Astrocyte (in vitro differentiated cells and primary cell): ENCODE measurements around the gene SLC37A1. TPM values are rescaled to one million over a fixed set of nuclear protein-coding genes. Genes with fewer than 3 reads are reported as not detected.

Source experiments
- DNase-seq: peaks from one replicate; pipeline ENCODE4 v3.0.0-alpha.2; 2010; ENCODE audit warnings: low read depth
- FAIRE-seq: peaks from 2 replicates; lab custom pipeline; 2011; peaks lifted over from hg19 to GRCh38; lab: Jason Lieb, UNC
- H2AFZ ChIP-seq: 2 replicates; pipeline ENCODE4 v1.6.0; 2012; ENCODE audit warnings: low read depth, low read length, inconsistent platforms
- H3K27ac ChIP-seq: 2 replicates; pipeline ENCODE4 v1.5.1; 2011; ENCODE audit warnings: low read depth, low read length, inconsistent platforms
- H3K27me3 ChIP-seq: 2 replicates; pipeline ENCODE4 v1.6.0; 2011; ENCODE audit warnings: low read length, inconsistent platforms; ENCODE audit not compliant: insufficient read depth
- H3K36me3 ChIP-seq: 2 replicates; pipeline ENCODE4 v1.5.1; 2011; ENCODE audit warnings: low read length, inconsistent platforms; ENCODE audit not compliant: insufficient read depth
- H3K4me1 ChIP-seq: 2 replicates; pipeline ENCODE4 v1.5.1; 2011; ENCODE audit warnings: low read length, inconsistent platforms; ENCODE audit not compliant: insufficient read depth
- H3K4me2 ChIP-seq: 2 replicates; pipeline ENCODE4 v1.6.0; 2012; ENCODE audit warnings: low read length, inconsistent platforms
- H3K4me3 ChIP-seq: 2 replicates; pipeline ENCODE4 v1.5.1; 2011; ENCODE audit warnings: low read depth, mild to moderate bottlenecking, low read length, inconsistent platforms; ENCODE audit not compliant: insufficient read depth
- H3K79me2 ChIP-seq: 2 replicates; pipeline ENCODE4 v1.6.0; 2012; ENCODE audit warnings: mild to moderate bottlenecking, low read length, inconsistent platforms; ENCODE audit not compliant: insufficient read depth
- H3K9ac ChIP-seq: 2 replicates; pipeline ENCODE4 v1.6.0; 2012; ENCODE audit warnings: mild to moderate bottlenecking, low read length, inconsistent platforms
- H3K9me3 ChIP-seq: 2 replicates; pipeline ENCODE4 v1.5.1; 2012; ENCODE audit warnings: low read depth, mild to moderate bottlenecking, low read length, inconsistent platforms; ENCODE audit not compliant: insufficient read depth
- H4K20me1 ChIP-seq: 2 replicates; pipeline ENCODE4 v1.6.0; 2012; ENCODE audit warnings: low read length, inconsistent platforms; ENCODE audit not compliant: insufficient read depth
- H3K27ac Mint-ChIP-seq: one replicate; pipeline ENCODE4 v1.8.0; 2021; ENCODE audit warnings: mild to moderate bottlenecking, mixed read lengths; ENCODE audit not compliant: unreplicated experiment
- H3K27me3 Mint-ChIP-seq: one replicate; pipeline ENCODE4 v1.8.0; 2021; ENCODE audit warnings: low read depth, mixed read lengths; ENCODE audit not compliant: unreplicated experiment
- H3K36me3 Mint-ChIP-seq: one replicate; pipeline ENCODE4 v1.8.0; 2021; ENCODE audit warnings: low read depth, mixed read lengths; ENCODE audit not compliant: unreplicated experiment
- H3K4me1 Mint-ChIP-seq: one replicate; pipeline ENCODE4 v1.8.0; 2021; ENCODE audit warnings: low read depth, mixed read lengths; ENCODE audit not compliant: unreplicated experiment
- H3K4me3 Mint-ChIP-seq: one replicate; pipeline ENCODE4 v1.8.0; 2021; ENCODE audit warnings: mild to moderate bottlenecking, moderate library complexity, mixed read lengths; ENCODE audit not compliant: unreplicated experiment
- H3K9me3 Mint-ChIP-seq: one replicate; pipeline ENCODE4 v1.8.0; 2021; ENCODE audit warnings: mild to moderate bottlenecking, mixed read lengths; ENCODE audit not compliant: unreplicated experiment
- CTCF ChIP-seq: IDR thresholded peaks from 2 replicates; pipeline ENCODE4 v1.5.1; 2011; ENCODE audit warnings: low read depth, mild to moderate bottlenecking, inconsistent platforms, low read length, moderate library complexity; ENCODE audit not compliant: insufficient read depth
- EZH2 ChIP-seq: IDR thresholded peaks from 2 replicates; pipeline ENCODE4 v1.6.1; 2012; ENCODE audit warnings: mild to moderate bottlenecking, low read length, inconsistent platforms; ENCODE audit not compliant: insufficient read depth
- total RNA-seq: library from RNA; stranded (reverse); gene quantifications from 2 replicates; pipeline ENCODE4 v1.2.1, GENCODE V29; 2021

SLC37A1 gene
- total RNA-seq, 1 donor from 2014 or later: 6.9 TPM

DNA sequence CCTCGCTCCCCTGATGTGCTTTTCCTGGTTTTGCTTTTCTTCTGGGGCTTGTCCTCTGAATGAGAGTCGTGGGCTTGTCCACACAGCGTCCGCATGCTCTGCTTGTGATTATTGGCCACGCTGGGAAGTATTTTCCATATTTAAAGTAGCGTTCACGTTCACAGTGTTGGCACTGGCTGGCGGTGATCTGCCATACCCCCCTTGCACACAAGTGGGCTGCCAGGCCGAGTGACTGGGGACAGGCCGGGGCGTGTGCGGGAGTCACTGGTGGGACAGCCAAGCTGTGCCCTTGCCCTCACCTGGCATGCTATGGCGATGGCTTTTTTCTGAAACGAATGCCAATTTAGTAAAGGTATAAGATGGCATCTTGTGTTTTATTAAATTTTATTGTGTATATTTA is 32.8 kb downstream of the SLC37A1 start:
- H3K79me2 ChIP-seq: no peaks in the 10 kb centered on the region
- DNase-seq (no peak), FAIRE-seq (no peak)
- no peaks in the 10 kb centered on the region for H3K9me3 Mint-ChIP-seq
- no peaks in the 10 kb centered on the region for H3K4me1 ChIP-seq
- H3K4me2 ChIP-seq: no peak overlapping the region
- no peak overlapping the region for H3K4me3 Mint-ChIP-seq
- no peak overlapping the region for H3K27ac Mint-ChIP-seq
- peaks cover 16% of the 10 kb centered on the region for H3K36me3 Mint-ChIP-seq
- no peaks in the 10 kb centered on the region for H3K9me3 ChIP-seq
- H3K9ac ChIP-seq: no peak overlapping the region
- H3K27me3 ChIP-seq: no peaks in the 10 kb centered on the region
- no peaks in the 10 kb centered on the region for H3K36me3 ChIP-seq
- no peaks in the 10 kb centered on the region for H4K20me1 ChIP-seq
- no peak overlapping the region for H3K4me3 ChIP-seq
- H3K27ac ChIP-seq: no peak overlapping the region
- TF ChIP-seq CTCF (no peak), EZH2 (no peak)
- H3K27me3 Mint-ChIP-seq: peaks cover 16% of the 10 kb centered on the region
- H2AFZ ChIP-seq: no peak overlapping the region
- H3K4me1 Mint-ChIP-seq: no peaks in the 10 kb centered on the region

DNA sequence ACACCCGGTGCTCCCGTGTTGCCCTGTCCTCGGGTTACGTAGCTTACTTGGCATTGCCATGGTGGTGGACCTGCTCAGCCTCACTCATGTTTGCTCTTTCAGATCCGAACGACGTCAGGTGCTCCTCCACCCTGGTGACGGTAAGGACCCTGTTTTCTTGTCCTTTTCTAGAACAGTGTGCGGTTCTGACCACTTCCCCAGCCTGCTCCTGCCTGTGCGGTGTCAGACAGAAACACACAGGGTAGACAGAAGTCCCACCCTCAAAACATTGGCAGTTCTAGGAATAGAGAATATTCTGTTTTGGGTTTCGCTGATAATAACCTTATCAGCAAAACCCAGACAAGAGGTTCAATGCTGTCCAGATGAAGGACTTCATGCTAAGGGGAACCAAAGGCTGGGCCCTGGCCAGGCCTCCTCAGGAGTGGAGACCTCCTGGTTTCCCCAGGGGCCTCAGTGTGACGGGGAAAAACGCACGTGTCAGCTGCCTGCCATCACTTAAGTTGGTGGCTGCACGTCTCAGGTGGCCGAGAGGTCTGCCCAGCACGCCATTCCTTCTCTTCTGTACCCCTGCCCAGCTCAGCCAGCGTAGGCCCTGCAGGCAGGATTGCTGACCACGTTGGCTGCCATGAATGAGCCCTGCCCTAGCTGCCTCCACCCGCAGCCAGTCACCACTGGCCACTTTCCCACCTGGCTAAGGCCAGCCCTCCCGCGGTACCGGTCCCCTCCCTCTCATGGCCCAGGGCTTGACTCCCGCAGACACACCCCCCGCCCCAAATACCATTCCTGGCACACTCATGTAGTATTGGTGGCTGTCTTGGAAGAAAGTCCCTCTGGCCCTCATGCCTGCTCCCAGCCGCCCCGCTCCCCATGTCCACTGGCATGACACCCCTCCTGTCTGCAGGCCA is 33.6 kb downstream of the SLC37A1 start:
- H3K9me3 Mint-ChIP-seq: no peaks in the 10 kb centered on the region
- Histone ChIP-seq H3K27me3 (no peaks in the 10 kb centered on the region), H3K9me3 (no peaks in the 10 kb centered on the region), H3K4me2 (no peak overlapping the region), H3K27ac (no peak overlapping the region), H3K79me2 (no peaks in the 10 kb centered on the region), H3K4me1 (no peaks in the 10 kb centered on the region), H3K4me3 (no peak overlapping the region), H2AFZ (no peak overlapping the region), H3K9ac (no peak overlapping the region), H3K36me3 (no peaks in the 10 kb centered on the region), H4K20me1 (no peaks in the 10 kb centered on the region)
- H3K4me1 Mint-ChIP-seq: no peaks in the 10 kb centered on the region
- no peak for FAIRE-seq
- no peak overlapping the region for H3K27ac Mint-ChIP-seq
- TF ChIP-seq CTCF (no peak), EZH2 (no peak)
- peaks cover 16% of the 10 kb centered on the region for H3K27me3 Mint-ChIP-seq
- no peak overlapping the region for H3K4me3 Mint-ChIP-seq
- peaks cover 15% of the 10 kb centered on the region for H3K36me3 Mint-ChIP-seq
- no peak for DNase-seq

DNA sequence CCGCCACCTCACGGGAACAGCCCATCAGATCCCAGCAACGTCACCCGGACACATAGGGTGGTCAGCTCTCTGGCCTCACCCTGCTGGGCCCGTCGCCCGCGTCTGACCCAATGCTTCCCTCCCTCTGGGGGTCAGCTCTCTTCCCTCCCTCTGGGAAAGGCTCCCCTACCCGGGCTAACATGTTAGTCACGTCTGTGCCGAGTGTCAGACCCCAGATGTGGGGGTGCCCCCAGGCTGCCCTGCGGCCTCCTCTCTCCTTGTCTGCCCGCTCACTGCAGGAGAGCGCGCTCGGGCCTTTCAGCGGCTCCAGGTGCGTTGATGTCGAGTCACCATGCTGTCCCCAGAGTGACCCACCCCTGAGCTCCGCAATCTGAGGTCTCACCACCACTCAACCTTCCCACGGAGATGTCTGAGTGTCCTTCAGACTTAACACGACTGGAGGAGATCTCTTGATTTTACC is 34.3 kb downstream of the SLC37A1 start:
- no peak for DNase-seq
- no peaks in the 10 kb centered on the region for H3K4me1 Mint-ChIP-seq
- no peaks in the 10 kb centered on the region for H3K79me2 ChIP-seq
- peaks cover 15% of the 10 kb centered on the region for H3K36me3 Mint-ChIP-seq
- H4K20me1 ChIP-seq: no peaks in the 10 kb centered on the region
- no peaks in the 10 kb centered on the region for H3K9me3 Mint-ChIP-seq
- H3K9ac ChIP-seq: no peak overlapping the region
- no peaks in the 10 kb centered on the region for H3K4me1 ChIP-seq
- FAIRE-seq: no peak
- H3K9me3 ChIP-seq: no peaks in the 10 kb centered on the region
- H3K27ac ChIP-seq: no peak overlapping the region
- H3K27me3 ChIP-seq: no peaks in the 10 kb centered on the region
- H2AFZ ChIP-seq: no peak overlapping the region
- H3K4me3 ChIP-seq: no peak overlapping the region
- no peak overlapping the region for H3K27ac Mint-ChIP-seq
- no peaks in the 10 kb centered on the region for H3K36me3 ChIP-seq
- no peak overlapping the region for H3K4me2 ChIP-seq
- H3K4me3 Mint-ChIP-seq: no peak overlapping the region
- peaks cover 16% of the 10 kb centered on the region for H3K27me3 Mint-ChIP-seq
- TF ChIP-seq EZH2 (no peak), CTCF (no peak)
